Stimulated activated CD4-positive, alpha-beta T cell treated with anti-CD3 and anti-CD28 coated beads, Interleukin-4, amount 100 ng/mL, for 4 hours (primary cell): ENCODE measurements around the gene SCAMP5.

Source experiments
- DNase-seq, 2 experiments: peaks; one replicate each; pipeline ENCODE4 v3.0.0-alpha.2; 2020

The SCAMP5 gene

GRCh38 chr15:74995182-74995778 lies at the start of gene SCAMP5:
Gene SCAMP5, plus strand, starts transcription at chr15:74995563. Its CDS starts 16,277 bp downstream, at chr15:75011840.
- DNase-seq = peak; percentile 85 to 89

- peak; percentile 70 to 71 for DNase-seq
Measured at GRCh38 chr15:74950078-74950908, 45.1 kb upstream of the SCAMP5 start.

GRCh38 chr15:74951006-74951405 lies 44.4 kb upstream of the SCAMP5 start:
- no peak for DNase-seq

GRCh38 chr15:74954515-74954914 lies 40.8 kb upstream of the SCAMP5 start:
- DNase-seq = no peak

- DNase-seq = no peak
Measured at GRCh38 chr15:74955017-74955416, 40.3 kb upstream of the SCAMP5 start.

GRCh38 chr15:74955796-74956647 lies 39.3 kb upstream of the SCAMP5 start:
- peak; percentile 69 to 71 for DNase-seq

GRCh38 chr15:74956648-74957475 lies 38.5 kb upstream of the SCAMP5 start, which contains the start of gene RPP25:
Gene RPP25, minus strand, starts transcription at chr15:74956772. Its CDS starts 189 bp downstream, at chr15:74956583.
- DNase-seq = peak; percentile 69 to 79

GRCh38 chr15:74957476-74958035 lies 37.8 kb upstream of the SCAMP5 start:
- no peak for DNase-seq

- DNase-seq = no peak
Measured at GRCh38 chr15:74958320-74958907, 36.9 kb upstream of the SCAMP5 start.

- DNase-seq = no peak
Measured at GRCh38 chr15:74958908-74959585, 36.3 kb upstream of the SCAMP5 start.

- DNase-seq = no peak
Measured at GRCh38 chr15:74959586-74959939, 35.8 kb upstream of the SCAMP5 start.

- DNase-seq = no peak
Measured at GRCh38 chr15:74960286-74960685, 35.1 kb upstream of the SCAMP5 start.

- DNase-seq = no peak
Measured at GRCh38 chr15:74960995-74961588, 34.3 kb upstream of the SCAMP5 start.

GRCh38 chr15:74961616-74962015 lies 33.7 kb upstream of the SCAMP5 start:
- DNase-seq = no peak

GRCh38 chr15:74962219-74962618 lies 33.1 kb upstream of the SCAMP5 start:
- no peak for DNase-seq

GRCh38 chr15:74962671-74963070 lies 32.7 kb upstream of the SCAMP5 start:
- no peak for DNase-seq

GRCh38 chr15:74963213-74963612 lies 32.1 kb upstream of the SCAMP5 start:
- DNase-seq = no peak

GRCh38 chr15:74964794-74965193 lies 30.6 kb upstream of the SCAMP5 start:
- DNase-seq = no peak

- DNase-seq = no peak
Measured at GRCh38 chr15:74967670-74968069, 27.7 kb upstream of the SCAMP5 start.

- no peak for DNase-seq
Measured at GRCh38 chr15:74976159-74976558, 19.2 kb upstream of the SCAMP5 start.

GRCh38 chr15:74977599-74977998 lies 17.8 kb upstream of the SCAMP5 start:
- DNase-seq = no peak
